Hematopoietic multipotent progenitor cell treated with erythropoietin and hydrocortisone succinate and interleukin-3 and kit ligand, for 8 days (in vitro differentiated cells): ENCODE measurements around the gene TRPC3.

ENCODE experiments used
- DNase-seq: peaks from one replicate; pipeline ENCODE4 v3.0.0-alpha.2; 2015

Gene TRPC3

DNA sequence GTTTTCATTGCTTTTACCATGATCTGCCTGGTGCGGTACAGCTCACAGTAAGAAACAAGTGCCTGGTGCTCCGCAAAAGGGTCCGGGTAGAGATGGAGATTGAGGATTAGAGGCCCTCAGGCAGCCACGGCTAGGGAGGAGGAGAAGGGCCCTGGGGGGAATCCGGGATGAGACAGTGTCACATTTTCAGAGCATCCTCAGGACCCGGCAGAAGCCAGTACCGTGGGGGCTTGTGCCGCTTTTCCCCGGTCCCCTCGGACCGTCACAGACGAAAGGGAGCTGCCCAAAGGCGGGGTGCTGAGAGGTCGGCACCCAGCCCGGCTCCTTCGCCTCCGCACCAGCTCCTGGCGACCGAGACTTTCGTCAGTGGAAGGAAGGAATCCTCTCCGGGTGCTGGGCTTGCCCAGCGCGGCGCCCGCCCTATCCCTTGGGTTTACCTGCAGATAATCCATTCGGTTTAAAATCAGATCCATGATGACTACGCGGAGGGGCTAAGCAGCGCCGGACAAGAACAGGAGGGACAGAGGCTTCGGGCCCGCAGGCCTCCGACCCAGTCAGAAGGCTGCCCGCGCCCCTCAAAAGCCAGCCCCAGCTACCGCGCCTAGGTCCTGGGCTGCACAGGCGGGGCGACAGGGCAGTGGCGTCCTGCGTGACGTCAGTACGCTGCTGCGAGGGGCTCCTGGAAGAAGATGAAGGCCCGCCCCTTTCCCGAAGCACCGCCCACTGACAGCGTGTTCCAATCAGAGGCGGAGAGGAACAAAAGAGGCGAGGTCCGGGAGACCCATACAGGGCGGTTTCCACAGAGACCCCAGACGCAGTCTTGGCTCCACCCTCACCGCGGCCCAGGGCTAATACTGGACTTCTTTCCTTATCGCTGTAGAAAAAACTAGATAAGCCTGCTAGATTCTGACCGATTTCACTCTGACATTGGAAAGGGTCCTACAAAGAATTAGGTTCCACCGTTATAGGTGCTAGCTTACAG is 81.7 kb downstream of the TRPC3 start, which contains the start of gene BBS7:
TSS of gene BBS7 (minus strand) at position 634 of the 982 bp plus-strand sequence. CDS start at position 473, 161 bp downstream.
- peak; percentile 97 for DNase-seq

DNA sequence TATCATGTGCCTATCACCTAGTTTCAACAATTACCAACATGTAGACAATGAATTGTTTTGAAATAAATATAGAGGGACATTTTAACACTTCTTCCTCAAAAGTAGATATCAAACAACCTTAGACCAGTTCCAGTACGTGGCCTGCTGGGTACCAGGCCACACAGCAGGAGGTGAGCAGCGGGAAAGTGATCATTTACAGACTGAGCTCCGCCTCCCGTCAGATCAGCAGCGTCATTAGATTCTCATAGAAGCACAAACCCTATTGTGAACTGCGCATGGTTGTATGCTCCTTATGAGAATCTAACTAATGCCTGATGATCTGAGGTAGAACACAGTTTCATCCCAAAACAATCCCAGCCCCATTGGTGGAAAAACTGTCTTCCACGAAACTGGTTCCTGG is 88.1 kb downstream of the TRPC3 start:
- no peak for DNase-seq

DNA sequence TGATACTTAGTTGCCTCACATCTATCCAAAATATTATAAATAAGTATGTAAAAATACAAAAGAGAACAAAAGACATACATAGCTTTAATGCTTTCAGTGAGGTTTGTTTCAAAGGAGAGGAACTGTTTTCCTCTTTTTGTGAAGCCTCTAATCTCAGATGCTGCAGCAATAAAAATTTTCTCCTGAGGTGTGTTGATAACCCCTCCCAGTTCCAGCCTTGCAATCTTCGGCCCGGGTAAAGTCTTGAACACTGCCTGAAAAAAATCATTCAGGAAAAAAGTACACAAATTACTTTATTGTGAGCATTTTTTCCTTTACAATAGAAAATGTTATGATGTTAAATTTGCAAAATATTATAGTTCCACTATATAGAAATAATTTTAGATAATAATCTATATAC is 90.4 kb downstream of the TRPC3 start:
- peak; percentile 21 for DNase-seq

- DNase-seq = no peak
Observed at GRCh38 chr4:121860121-121860520, 91.7 kb downstream of the TRPC3 start.

GRCh38 chr4:121851354-121851753 is 100.5 kb downstream of the TRPC3 start:
- DNase-seq = no peak

GRCh38 chr4:121846662-121847061 is 105.2 kb downstream of the TRPC3 start:
- DNase-seq = no peak

DNA sequence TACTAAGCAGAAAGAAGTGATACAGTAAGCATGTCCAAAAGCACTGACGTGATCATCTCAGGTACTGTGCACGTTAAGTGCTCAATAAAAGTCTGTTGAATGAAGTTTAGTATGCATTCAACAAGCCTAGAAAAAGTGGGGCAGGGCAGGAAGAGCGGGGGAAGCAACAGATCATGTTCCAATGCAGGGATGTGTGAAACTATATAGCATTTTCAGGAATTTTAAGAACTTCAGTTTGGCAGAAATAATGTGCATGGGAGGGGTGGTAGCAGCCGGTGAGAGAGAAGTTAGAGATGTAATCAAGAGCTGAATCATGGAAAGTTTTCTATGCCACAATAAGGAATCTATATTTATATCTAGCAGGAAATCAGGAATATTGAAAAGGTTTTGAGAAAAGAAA is 109.0 kb downstream of the TRPC3 start:
- DNase-seq = no peak

DNA sequence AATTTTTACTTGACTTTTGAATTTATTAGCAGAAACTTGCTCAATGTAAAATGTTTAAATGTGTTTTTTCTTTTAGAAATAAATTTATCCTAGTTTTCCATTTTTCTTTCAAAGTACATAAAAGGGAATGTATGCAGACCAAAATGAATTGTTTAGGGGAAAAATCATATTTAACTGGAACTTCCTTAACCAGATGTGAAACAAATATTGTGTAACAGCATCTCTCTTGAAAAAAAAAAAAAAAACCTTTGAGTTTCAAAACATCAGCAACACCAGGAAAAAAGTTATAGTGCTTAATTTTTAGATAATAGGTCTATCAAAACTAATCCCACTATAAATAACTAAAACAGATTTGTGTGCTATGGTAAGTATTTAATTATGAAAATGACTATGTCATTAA is 113.7 kb downstream of the TRPC3 start:
- DNase-seq = no peak

DNA sequence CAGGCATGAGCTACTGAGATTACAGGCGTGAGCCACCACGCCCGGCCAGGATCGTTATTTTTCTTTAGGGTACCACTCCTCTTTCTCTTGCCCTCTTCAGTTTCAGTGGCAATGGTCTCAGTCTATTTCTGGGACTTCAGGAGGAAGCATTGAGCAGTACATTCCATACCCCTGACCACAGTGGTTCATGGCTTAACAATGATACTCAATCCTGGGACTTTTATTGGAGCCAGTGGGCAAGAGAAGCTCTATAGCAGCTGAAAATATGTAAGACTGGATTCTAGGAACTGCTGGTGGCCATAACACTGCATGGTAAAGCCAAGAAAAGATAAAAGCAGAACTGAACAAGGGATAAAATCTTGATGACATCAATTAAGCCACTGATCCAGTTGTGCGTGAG is 122.3 kb downstream of the TRPC3 start:
- DNase-seq = no peak
